Endometrial microvascular endothelial cells (primary cell): ENCODE measurements around the gene TMEM259. TPM values are rescaled to one million over a fixed set of nuclear protein-coding genes. Genes with fewer than 3 reads are reported as not detected.

ENCODE experiments used
- in situ Hi-C: cut with HindIII; loops from 2 replicates; pipeline ENCODE4 v1.10.0; 2017; ENCODE audit warnings: low sequenced_read_pairs, low pct_unique_long_range_greater_than_20kb; ENCODE audit errors: inconsistent ontology term
- total RNA-seq: library from RNA; depleted of rRNA; stranded (reverse); fragments of >200 nt; gene quantifications from one replicate; pipeline ENCODE4 v1.2.3, GENCODE V29; 2015; ENCODE audit errors: inconsistent ontology term

TMEM259 gene
- total RNA-seq, 1 donor from 2014 or later, result 124 TPM

DNA sequence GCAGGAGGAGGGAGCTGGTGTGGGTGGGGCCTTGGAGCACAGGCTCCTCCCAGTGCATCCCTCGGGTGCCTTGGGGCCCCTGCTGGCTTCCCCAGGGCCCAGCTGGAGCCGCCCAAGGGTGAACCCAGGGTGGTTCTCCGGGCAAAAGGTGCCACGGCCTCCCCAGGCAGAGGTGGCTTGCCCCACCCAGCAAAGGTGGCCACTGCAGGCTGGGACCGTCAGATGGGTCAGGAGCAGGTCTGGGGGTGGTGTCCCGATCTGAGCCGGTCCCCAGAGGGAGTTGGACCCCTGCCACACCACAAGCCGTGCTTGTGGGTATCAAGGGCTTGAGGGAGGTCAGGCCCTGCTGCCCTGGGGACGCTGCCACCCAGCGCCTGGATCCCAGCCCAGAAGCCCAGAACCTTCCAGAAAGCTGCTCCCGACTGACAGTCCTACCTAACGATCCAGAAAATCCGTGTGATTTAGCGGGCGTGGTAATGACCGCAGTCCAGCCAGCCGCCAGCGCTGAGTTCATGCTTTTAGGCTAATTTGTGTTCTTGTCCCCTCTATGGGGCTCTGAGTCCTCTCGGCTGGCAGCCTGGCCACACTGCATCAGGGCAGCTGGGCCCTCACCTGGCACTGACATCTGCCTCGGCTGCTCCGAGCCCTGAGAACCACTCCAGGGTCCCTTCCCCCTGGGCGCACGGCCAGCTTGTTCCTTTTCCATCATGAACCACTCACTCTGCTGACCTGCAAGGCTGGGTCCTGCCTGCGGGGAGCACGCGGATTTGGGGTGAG lies 25.7 kb downstream of the TMEM259 start:
- in situ Hi-C loops, result no loop called here

DNA sequence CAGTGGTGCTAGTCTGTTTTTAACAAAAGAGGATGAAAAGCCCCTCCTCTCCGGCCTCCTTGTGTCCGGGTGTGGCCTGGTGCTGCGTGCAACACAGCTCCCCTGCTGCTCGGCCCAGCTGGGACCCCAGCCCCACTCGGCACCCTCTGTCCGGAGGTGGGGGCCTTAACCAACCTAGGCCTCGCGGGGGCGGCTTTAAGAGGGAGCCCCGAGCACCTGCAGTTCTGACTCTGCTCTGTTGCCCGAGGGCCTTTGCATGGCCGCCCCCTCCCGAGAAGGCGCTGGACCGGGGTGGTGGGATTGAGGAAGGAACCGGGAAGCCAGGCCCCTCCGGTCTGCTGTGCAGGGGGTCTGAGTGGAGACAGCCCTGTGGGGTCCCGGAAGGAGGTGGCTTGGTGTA lies 26.4 kb downstream of the TMEM259 start:
- in situ Hi-C loops, result no loop called here

DNA sequence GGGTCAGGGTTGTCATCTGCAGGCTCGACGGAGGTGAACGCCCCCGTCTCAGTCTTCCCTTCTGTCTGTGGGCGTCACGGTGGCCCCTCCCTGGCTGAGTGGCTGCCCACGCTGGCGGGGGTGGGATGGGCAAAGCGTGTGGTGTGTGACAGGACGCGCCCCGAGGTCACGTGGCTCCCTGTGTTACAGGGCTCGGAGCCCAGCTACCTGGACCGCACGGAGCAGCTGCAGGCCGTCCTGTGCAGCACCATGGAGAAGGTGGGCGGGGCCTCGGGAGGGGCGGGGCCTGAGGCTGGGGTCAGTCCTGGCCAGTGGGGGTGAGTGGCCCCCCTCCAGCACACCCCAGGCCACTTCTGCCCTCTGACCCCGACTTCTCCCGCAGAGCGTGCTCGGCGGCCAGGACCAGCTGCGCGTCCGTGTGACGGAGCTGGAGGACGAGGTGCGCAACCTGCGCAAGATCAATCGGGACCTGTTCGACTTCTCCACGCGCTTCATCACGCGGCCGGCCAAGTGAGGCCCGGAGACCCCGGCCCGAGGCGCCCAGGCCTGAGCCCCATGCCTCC lies 27.0 kb downstream of the TMEM259 start:
- in situ Hi-C loops, result no loop called here

DNA sequence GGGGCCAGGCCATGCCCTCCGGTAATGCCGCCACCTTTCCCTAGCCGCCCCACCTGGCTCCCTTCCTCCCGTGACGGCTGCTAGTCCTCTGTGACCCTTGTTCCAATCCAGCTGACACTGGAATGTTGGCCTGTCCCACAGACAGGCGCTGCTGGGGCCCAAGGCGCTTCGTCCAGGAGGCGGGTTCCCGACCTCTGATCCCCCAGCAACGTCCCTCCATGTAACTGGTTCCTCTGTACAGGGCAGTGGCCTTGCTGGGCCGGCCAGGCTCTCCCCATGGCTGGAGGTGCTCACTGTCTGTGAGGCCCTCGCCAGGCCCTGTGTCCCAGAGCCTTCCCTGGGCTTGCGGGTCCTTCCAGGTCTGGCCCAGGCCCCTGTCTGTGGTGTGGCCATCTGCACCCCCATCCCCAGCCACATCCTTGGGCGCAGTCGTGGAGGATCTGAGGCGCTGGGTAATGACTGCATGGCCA lies 27.5 kb downstream of the TMEM259 start:
- in situ Hi-C loops, result no loop called here

DNA sequence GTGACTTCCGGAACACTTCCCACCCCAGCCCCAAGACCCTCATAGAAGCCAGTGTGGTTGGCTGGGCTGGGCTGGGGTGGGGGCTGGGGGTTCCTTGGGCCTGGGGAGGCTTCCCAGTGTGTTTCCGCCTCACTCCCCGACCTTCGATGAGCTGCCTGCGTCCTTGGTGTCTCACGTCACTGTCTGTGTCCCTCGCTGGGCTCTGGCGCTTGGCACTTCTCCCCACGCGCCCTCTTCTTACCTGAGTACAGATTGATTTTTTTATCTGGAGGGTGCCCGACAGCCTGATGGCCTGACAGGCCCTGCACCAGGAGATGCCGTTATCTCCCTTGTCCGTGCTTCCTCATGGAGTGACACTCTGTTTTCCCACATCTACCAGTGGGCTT lies 28.3 kb downstream of the TMEM259 start:
- in situ Hi-C loops, result no loop called here

DNA sequence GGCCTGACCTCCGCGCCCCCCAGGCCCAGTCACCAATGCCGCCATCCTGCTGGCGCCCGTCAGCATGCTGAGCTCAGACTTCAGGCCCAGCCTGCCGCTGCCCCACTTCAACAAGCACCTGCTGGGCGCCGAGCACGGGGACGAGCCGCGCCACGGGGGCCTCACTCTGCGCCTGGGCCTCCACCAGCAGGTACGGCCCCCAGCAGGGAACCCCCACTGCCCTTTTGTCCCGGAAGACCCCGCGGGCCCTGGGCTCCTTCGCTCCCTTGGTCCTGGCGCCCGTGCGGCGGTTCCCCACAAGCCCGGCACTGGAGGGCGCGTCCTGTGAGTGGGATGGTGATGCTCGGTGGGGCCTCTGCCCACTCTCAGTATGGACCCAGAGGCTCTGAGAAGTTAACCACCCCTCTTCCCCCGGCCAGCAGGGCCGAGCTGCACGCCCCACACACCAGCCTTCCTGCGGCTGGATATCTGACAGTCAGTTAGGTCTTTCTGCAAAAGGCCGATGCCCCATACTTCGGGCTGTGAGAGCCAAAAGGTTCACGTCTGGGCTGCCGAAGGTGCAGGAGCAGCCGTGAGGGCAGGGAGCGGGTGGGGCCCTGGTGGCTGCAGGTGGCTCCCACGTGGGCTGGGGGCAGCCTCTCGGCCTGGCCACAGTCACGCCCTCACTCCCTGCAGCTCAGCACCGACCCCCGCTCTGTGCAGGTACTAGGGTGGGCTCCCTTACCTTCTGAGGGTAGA lies 28.8 kb downstream of the TMEM259 start:
- in situ Hi-C loops, result no loop called here

DNA sequence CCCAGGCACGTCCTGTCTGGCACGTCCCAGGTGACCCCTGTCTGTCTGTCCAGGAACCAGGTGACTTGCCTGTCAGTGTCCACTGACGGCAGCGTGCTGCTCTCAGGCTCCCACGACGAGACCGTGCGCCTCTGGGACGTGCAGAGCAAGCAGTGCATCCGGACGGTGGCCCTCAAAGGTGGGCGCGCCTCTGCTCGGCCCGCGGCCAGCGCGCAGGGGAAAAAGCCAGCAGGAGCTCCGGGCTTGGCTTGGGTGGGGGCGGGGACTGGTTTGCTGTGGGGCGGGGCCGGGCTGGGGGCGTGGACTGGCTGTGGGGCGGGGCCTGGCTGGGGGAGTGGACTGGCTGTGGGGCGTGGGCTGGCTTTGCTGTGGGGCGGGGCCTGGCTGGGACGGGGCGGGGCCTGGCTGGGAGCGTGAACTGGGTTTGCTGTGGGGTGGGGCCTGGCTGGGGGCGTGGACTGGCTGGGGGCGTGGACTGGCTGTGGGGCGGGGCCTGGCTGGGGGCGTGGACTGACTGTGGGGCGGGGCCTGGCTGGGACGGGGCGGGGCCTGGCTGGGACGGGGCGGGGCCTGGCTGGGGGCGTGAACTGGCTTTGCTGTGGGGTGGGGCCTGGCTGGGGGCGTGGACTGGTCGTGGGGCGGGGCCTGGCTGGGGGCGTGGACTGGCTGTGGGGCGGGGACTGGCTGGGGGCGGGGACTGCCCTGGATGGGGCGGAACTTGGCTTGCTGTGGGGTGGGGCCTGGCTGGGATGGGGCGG lies 29.6 kb downstream of the TMEM259 start:
- in situ Hi-C loops, result no loop called here

DNA sequence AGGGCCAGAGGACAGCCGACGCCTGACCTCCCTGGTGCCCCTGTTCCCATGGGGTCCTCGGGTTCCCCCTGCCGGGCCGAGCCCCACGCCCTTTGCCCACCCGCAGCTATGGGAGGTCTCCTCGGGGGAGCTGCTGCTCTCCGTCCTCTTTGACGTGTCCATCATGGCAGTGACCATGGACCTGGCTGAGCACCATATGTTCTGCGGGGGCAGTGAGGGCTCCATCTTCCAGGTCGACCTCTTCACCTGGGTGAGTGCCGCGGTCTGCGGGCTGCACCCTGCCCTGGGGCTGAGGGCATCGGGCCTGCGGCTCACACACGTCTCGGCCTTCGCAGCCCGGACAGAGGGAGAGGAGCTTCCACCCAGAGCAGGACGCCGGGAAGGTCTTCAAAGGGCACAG lies 30.2 kb downstream of the TMEM259 start:
- in situ Hi-C loops, result no loop called here

DNA sequence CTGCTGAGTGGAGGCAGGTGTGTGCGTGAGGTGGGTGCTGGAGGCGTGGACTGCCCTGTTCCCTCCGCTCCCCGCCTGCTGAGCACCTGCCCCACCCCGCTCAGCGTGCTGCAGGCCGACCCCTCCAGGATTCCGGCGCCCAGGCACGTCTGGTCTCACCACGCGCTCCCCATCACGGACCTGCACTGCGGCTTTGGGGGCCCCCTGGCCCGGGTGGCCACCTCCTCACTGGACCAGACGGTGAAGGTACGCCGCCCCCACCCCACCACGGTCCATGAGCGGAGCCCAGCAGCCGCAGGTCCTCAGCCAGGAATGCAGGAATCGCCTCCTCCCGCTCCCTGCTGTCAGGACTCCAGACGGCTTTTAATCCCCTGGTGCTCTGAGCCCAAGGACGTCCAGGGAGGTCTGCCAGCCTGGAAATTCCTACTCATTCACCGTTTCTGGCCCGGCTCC lies 30.8 kb downstream of the TMEM259 start:
- in situ Hi-C loops, result no loop called here

DNA sequence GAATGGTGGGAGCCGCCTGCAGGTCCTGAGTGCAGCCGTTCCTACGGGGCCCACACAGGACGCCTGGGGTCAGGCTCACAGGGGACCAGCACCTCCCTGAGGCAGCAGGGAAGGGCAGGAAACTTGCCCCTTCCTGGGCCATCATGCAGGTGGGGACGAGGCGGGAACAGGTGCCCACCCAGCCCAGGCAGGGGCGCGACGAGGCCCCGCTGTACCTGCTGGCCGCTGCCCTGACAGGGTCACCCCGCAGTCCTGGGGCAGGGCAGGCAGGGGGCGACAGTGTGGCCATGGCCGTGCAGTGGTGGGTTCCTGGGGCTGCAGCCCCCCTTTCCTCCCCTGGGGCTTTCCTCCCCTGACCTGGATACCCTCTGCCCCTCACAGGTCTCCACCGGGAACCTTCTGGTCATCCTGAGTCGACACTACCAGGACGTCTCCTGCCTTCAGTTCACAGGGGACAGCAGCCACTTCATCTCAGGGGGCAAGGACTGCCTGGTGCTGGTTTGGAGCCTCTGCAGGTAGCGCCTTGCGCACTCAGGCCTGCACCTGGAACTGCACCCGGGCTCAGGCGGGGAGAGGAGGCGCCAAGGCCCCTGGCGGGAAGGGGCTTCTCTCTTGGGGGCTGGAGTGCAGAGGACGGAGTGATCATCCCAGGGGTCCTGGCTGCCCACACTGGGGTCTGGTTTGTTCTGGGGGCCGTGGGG lies 31.4 kb downstream of the TMEM259 start:
- in situ Hi-C loops, result no loop called here

DNA sequence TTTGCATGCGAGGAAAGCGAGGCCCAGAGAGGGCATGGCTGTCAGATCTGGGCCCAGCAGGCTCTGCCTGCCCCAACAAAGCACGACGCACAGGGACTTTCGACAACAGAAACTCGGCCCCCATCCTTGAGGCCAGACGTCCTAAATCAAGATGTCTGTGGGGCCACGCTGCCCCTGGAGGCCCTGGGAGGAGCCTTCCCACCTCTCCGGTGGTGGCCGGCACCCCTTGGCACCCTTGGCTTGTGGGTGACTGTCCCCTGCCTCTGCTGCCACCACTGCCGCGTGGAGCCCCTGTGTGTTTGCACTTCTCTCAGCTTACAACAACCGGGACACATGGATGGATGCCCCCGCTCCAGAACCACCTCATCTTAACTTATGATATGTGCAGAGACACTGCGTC lies 32.4 kb downstream of the TMEM259 start:
- in situ Hi-C loops, result no loop called here

DNA sequence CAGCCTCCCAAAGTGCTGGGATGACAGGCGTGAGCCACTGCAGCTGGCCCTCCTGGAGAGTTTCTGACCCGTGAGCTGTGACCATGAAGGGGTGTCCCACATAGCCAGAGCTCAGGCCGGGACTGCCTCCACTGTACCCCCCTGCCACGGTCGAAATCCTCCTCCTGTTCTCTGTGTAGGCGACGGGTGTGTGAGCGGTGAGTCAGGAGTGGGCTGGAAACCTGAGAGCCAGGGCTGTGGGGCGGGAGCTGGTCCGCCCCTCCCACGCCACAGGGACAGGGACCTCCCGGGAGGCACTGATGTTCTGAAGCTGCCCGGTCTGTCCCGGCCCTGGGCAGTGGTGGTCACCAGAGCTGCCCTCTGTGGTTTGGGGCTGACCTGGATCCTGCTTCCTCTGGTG lies 32.8 kb downstream of the TMEM259 start:
- in situ Hi-C loops, result no loop called here

DNA sequence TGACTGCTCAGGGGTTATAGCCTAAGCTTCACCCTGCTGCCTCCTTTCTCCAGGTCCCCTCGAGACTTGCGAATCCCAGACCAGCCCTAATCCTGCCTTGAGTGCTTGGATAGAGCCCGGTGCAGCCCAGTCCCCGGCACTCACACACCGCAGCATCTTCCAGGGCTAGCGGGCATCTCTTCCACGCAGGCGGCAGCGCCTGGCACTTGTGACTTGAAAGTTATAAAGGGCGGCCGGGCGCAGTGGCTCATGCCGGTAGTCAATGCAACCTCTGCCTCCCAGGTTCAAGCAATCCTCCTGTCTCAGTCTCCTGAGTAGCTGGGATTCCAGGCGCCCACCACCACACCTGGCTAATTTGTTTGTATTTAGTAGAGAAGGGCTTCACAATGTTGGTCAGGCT lies 34.8 kb downstream of the TMEM259 start:
- in situ Hi-C loops, result no loop called here

DNA sequence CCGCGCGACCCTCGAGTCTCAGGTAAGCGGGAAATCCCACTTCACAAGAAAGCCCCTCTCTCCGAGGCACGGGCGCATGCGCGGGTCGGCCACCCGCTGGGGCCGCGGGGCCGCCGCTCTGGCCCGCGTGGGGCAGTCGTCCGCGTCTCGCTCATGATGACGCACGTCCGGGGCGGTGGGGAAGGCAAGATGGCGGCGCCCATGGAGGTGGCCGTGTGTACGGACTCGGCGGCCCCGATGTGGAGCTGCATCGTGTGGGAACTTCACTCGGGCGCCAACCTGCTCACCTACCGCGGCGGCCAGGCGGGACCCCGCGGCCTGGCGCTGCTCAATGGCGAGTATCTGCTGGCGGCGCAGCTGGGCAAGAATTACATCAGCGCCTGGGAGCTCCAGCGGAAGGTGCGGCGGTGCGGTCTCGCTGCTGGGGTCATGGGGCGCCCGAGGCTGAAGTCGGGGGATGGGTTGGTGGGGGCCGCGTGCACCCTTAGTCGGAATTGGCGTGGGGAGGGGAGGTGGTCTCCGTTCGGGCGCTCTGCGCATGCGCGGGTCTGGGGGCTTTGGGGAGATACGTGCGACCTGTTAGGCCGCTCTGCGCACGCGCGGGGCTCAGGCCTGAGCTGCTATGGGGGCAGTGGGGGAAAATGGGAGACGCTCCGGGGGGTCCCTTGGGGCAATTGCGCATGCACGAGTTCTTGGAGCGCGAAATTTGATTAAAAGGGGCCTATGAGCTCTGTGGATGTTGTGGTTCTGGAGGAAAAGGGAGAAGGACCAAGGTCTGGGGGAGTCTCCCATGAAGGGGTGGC lies 36.6 kb downstream of the TMEM259 start, which contains the start of gene WDR18:
Gene WDR18, plus strand, starts transcription at position 181 of the 803 bp plus-strand sequence. Its CDS starts 9 bp downstream, at position 190.
- in situ Hi-C loops, result no loop called here

DNA sequence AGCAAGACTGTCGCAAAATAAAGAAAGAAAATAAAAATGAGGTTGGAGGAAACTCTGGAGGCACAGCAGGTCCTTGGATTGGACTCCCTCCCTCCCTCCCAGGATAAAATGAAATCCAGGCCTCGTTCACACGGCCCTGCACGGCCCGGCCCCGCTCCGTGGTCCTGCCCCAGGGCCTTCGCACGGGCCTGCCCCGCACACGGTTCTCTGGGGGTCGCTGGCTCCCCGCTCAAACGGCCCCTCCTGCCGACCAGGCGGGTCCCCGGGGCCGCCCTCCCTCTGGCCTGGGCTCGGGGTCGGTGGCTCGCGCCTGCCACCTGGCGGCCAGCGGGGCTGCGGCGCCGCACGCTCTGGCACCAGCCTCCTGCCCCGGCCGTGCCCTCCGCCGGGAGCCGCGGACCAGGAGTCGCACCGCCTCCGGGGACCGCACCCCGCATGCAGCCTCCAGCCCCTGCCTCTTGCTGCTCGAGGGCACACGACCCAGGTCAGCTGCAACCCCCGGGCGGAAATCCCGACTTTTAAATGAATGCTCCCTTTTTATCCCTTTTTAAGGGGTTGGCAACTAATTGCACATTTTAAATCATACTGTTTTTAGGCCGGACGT lies 38.3 kb downstream of the TMEM259 start:
- in situ Hi-C loops, result no loop called here

DNA sequence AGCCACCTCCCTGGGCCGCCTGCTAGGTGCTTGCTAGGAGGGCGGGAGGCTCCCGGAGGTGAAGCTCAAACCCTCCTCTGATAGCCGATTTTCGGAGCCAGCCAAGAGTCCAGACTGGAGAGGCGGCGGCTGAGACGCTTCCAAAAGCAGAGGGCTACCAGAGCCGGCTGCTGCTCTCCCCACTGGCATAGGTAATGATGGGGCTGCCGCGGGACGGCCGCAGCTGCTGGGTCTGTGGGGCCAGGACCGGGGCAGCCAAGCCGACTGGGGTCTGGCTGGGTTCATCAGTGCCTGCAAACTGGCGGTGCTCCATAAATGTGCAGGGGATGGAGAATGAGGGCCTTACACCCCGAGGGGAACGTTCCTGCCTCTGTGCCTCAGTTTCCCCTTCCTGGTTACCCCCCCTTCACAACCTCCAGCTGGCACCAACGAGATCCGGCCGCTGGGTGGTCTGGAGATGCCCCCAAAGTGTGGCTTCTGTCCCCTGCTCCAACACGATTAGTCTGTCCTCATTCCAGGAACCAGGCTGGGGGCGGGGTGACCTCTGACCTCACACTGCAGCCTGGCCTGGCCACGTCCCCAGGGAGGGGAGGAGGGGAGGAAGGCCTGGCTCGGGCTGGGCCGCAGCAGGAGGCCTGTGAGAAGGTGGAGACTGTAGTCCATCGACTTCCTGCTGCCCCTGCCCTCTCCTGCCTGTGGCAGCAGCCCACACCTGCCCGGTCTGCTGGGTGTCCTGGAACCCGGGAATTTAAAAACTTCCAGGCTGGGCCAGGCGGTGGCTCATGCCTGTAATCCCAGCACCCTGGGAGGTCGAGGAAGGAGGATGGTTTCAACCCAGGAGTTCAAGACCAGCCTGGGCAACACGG lies 40.6 kb downstream of the TMEM259 start:
- in situ Hi-C loops, result no loop called here

DNA sequence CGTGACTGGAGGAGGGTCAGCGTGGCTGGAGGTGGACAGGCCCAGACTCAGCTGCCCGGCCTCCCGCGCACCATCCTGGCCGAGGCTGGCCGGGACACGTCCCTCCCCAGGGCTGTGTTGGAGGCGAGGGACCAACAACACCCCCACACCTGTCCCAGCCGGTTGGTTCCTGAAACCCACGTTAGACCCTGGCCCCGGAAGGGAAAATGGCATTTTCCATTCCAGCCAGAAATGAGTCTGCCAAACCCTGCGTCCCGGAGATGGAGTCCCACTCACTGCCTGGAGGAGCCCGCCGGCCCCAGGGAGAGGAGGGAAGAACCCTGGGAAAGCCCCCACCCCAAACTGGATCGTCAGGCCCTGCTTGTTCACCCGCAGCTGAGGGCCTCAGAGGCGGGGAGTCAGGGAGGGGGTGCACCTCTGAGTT lies 41.6 kb downstream of the TMEM259 start:
- in situ Hi-C loops, result no loop called here
